ENCODE results near the gene CNIH1.
"Not testable (repeated sequence)": the region's sequence is repeated elsewhere in the genome, so short reads cannot be mapped to it uniquely, and the experiment has no call there.

Gene CNIH1

DNA sequence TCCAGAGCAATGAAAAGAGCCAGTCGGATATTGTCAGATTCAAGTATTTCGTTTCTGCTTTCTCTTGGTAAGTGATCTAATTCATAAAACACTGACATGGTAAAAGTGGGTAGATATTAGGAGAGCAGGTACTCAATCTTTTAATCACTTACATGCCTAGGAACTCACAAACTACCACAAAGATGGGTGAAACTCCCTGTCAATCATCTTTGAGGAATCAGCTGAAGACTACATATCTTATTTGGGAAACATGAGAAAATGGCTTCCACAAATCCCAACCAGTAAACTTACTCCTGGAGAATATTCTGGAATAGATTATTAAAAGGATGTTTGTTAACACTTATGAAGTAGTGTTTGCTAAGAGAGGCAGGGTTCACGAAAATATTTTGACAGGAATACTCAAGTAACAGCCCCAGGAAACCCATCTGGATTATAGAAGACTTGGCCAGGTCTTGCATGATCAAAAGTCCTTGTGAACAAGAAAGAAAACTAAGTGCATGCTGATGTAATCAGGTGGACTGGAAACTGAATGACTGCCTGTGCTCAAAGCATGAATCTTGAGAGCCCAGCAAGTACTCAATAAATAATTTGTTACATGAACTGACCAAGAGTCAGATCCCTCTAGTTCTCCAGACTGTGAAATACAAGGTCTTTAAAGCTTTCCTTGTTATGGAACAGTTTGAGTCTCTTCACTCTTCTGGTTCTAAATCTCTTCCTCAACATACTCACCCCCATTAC, 15.5 kb downstream of the CNIH1 start:
- no peak for DNase-seq

DNA sequence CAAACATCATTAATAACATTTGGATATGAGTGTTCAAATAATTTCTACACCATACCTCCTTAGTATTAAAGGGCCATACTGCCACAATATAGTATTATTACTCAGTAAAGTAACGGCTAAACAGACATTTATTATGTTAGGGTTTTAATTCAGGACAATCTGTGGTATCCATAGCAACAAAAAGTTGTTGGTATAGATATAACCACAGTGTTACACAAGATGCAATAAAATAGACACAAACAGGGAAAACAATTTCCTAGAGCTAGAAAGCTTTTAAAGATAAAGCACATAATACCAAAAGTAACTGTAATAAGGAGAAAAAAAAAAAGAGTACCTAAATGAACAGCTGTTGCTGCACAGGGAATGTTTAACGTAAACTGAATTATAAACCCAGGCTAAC, 16.1 kb downstream of the CNIH1 start:
- no peak for DNase-seq

DNA sequence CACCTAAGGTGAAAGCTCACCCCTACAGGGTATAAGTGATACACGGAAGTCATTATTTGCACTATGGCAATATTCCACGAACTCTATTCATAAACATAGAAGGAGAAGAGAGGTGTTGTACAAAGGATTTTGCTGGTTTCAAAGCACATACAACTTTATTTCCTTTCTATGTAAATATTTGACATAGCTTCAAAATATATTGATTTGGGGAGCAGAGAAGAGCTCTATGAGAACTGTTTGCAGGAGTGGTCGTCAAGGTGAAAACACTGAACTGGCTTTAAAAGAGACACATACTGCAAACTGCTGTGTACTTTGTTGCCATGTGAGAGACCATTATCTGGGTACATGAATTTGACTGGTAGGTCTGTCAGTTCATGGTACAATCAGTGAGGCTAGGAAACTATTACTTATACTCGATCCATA, 16.7 kb downstream of the CNIH1 start:
- DNase-seq: peak; percentile 88

DNA sequence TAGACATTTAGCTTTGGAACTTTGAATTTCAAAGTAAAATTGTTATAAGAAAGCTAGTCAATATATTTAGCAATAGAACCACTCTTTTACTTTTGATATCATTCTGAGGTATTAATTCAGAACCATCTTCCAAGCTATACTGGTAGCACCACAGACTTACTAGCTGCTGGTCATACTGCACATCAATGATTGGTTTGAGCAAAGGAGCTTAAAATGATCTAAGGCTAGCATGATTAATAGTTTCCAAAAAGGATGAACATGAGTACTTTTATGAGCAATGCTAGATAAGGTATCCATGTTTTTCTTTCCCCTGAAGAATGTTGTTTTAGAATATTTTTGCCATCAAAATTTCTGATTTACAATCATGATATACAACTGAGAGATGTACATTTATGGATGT, 17.2 kb downstream of the CNIH1 start:
- DNase-seq: no peak

DNA sequence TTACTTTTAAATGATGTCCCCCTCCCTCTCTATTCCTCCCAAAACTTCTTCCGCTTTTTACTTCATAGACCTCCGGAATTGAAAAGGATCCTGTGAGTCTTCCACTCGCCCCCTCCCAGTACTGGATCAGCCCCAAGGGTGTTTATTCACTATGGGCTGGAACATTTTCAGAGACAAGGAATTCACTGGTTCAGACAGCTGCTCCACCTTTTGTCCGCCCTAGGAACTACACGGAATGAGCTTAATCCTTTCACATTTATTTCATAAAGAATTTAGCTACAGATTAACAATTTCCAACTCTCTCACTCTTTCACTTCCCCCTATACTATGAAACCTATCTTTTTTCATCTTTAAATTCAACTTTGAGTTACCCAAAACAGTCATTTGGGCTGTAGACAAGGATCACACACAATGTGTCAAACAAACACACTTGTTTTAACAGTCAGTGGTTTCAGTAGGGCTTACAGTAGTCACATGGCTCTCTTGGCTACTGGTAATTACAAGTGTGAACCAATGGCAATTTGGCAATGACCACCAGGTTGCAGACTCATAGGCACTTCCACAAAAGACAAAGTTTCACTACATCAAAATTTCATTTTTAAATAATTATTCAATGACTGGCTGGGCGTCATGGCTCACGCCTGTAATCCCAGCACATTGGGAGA, 20.6 kb downstream of the CNIH1 start:
- no peak for DNase-seq

DNA sequence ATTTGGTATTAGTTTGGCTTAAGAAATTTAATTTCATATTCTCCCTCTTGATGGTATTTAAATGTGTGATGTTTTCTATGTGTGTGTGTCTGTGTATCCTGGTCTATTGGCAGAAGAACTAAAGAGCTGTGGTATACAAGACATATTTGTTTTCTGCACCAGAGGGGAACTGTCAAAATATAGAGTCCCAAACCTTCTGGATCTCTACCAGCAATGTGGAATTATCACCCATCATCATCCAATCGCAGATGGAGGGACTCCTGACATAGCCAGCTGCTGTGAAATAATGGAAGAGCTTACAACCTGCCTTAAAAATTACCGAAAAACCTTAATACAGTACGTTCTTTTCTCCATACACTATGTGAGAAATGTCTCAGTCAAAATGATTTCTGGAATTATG, 29.8 kb downstream of the CNIH1 start:
- DNase-seq: no peak

DNA sequence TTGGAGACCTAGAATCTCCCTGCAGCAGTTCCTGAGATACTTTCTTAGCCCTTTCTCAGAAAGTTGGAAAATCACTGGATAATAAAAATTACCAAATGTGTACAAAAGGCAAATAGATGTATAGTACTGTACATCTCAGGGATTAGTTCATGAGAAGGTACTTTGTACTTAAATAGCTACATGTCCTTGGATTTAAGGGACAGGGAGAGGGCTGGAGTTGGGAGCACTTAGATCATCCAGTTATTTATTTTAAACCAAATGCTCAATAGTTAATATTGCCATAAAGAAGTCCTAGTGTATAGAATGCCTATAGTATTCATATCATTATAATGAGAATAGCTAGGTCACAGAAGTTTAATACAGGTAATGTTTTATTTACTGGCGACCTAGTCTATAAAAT, 31.0 kb downstream of the CNIH1 start:
- no peak for DNase-seq

DNA sequence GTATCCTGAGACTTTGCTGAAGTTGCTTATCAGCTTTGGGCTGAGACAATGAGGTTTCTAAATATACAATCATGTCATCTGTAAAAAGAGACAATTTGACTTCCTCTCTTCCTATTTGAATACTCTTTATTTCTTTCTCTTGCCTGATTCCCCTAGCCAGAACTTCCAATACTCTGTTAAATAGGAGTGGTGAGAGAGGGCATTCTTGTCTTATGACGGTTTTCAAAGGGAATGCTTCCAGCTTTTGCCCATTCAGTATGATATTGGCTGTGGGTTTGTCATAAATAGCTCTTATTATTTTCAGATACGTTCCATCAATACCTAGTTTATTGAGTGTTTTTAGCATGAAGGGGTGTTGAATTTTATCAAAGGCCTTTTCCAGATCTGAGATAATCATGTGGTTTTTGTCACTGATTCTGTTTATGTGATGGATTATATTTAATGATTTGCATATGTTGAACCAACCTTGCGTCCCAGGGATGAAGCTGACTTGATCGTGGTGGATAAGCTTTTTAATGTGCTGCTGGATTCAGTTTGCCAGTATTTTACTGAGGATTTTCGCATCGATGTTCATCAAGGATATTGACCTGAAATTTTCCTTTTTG, 37.7 kb downstream of the CNIH1 start:
- DNase-seq: not testable (repeated sequence)

DNA sequence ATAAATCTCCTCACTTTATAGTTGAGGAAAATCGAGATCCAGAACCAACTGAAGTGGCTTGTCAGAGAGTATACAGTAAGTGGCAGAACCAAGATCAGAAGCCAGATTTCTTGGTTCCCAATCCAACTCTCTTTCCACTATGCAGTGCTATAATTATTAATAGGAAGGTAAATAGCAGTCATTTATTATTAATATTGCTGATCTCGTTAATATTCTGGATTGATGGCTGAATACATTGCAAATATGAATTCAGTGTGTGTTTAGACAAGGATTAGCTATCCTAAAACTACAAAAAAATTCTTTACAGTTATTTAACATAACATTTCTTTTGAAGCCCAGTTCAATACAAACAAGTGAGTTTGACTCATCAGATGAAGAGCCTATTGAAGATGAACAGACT, 41.6 kb downstream of the CNIH1 start:
- no peak for DNase-seq

DNA sequence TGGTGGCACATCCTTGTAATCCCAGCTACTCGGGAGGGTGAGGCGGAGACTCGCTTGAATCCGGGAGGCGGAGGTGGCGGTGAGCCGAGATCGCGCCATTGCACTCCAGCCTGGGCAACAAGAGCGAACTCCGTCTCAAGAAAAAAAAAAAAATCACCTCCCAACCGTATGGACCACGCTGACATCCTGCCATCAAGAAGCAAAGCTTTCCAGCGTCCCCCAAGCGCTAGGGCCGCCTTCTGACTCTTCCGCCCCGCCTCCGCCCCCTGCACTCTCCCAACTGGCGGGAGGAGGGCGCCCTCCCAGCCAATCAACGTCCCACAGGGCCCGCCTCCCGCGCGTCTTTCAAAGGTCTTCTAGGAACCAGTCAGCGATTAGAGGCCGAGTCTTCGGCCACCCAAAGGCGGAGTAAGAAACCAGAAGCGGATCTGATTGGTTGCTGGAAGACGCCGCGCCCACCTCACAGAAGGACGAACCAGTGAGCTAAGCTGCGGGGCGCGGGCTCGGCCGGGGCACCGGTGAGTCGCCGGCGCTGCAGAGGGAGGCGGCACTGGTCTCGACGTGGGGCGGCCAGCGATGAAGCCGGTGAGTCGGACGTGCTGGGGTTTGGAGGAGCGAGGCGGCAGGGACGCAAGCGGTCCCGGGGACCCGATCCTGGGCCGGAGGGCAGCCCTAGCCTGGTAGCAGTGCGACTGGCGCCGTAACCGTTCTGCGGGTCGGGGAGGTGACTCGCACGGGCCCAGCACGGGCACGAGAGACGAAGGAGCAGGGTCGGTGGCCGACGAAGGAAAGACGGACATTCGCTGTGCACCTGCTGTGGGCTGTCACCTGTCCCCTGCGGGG, 44.5 kb downstream of the CNIH1 start, which contains the start of gene CDKN3:
CDKN3 (plus strand) TSS at position 515 of the 843 bp plus-strand sequence; CDS start at position 577, 62 bp downstream.
- DNase-seq: peak; percentile 99

DNA sequence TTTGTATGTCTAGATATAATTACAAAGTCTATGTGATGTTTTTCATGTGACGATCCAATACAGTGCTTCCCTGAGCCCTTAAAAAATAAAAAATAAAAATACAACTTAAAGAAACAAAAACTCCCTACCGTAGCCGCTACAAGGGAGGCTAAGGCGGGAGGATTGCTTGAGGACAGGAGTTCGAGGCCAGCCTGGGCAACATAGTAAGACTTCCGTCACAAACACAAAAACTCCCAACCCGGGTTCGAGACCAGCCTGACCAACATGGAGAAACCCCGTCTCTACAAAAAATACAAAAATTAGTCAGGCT, 45.0 kb downstream of the CNIH1 start:
- DNase-seq: no peak

DNA sequence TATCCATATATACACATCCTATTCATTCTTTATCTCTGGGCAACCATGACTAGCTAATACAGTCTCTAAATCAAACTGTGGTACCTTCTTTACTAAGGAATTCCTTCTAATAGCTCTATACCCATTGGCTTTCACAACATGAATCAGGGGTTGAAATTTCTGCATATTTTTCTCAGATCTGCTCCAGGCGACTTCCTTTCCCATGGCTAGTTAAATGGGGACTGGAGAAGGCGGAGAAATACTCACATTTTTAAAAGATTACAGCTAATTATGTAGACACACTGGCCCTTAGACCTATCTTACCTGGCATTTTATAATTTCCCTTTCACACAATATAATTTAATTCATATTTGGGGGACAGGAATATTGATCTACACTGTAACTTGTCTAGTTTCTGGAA, 45.5 kb downstream of the CNIH1 start:
- no peak for DNase-seq

DNA sequence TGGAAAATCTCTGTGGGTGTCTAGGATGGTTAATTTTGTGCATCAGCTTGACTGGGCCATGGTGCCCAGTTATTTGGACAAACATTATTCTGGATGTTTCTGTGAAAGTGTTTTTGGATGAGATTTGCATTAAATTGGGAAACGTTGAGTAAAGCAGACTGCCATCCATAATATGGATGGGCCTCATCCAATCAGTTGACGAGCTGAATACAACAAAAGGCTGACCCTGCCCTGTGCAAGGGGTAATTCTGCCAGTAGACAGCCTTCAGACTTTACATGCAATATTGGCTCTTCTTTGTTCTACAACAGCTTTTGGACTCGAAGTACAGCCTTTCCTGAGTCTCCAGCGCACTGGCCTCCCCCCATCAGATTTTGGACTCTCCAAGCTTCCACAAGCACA, 45.9 kb downstream of the CNIH1 start:
- no peak for DNase-seq

DNA sequence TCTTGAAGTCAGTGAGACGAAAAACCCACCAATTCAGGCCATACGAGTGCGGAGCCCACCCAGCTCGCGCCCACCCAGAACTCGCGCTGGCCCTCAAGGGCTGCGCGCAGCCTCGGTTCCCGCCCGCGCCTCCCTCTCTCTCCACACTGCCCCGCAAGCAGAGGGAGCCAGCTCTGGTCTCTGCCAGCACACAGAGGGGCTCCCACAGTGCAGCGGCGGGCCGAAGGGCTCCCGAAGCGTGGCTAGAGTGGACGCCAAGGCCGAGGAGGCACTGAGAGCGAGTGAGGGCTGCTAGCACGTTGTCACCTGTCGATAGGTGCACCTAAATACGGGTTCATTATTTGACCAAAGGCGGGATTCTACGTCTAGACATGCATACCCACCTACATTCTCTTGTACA, 46.6 kb downstream of the CNIH1 start:
- DNase-seq: no peak

DNA sequence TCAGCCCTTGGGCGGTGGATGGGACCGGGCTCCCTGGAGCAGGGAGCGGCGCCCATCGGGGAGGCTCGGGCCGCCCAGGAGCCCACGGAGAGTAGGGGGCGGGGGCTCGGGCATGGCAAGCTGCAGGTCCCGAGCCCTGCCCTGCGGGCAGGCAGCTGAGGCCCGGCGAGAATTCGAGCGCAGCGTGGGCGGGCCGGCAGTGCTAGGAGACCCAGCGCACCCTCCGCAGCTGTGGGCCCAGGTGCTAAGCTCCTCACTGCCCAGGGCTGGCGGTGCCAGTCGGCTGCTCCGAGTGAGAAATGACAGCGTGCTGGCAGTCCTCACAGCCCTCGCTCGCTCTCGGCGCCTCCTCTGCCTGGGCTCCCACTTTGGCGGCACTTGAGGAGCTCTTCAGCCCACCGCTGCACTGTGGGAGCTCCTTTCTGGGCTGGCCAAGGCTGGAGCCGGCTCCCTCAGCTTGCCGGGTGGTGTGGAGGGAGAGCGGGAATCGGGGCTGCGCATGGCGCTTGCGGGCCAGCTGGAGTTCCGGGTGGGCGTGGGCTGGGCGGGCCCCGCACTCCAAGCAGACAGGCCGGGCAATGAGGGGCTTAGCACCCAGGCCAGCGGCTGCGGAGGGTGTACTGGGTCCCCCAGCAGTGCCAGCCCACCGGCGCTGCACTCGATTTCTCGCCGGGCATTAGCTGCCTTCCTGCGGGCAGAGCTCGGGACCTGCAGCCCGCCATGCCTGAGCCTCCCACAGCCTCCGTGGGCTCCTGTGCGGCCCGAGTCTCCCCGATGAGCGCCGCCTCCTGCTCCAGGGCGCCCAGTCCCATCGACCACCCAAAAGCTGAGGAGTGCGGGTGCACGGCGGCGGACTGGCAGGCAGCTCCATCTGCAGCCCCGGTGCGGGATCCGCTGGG, 47.9 kb downstream of the CNIH1 start:
- not testable (repeated sequence) for DNase-seq

DNA sequence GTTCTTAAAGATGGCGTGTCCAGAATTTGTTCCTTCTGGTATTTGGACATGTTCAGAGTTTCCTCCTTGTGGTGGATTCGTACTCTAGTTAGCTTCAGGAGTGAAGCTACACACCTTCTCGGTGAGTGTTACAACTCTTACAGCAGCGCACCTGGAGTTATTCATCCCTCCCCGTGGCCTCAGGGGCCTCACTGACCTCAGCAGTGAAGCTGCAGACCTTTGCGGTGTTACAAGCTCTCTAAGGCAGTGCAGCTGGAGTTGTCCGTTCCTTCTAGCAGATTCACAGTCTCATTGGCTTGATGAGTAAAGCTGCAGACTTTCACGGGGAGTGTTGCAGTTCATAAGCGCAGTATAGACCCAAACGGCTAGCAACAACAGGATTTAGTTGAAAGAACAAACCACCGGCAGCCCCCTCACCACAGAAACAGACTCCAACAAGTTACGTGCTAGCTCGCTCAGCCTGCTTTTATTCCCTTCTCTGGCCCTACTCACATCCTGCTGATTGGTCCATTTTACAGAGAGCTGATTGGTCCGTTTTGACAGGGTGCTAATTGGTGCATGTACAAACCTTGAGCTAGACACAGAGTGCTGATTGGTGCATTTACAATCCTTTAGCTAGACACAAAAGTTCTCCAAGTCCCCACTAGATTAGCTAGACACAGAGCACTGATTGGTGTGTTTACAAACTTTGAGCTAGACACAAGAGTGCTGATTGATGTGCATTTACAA, 48.9 kb downstream of the CNIH1 start:
- no peak for DNase-seq

DNA sequence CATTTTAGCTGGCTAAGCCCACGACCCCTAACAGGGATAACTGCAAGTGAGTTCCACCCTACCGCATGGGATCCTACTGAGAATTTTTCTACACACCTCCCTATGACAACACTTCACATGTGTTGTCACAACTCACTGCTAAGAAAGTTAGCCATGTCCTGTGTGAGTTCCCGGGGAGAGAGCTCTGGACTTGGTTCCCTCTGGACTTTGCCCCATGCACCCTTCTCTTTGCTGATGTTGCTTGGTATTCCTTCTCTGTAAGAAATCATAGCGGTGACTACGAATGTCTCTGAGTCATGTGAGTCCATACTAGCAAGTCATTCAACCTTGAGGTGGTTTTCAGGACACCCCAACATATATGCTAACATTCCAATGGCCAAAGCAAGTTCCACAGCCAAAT, 53.8 kb downstream of the CNIH1 start:
- no peak for DNase-seq

DNA sequence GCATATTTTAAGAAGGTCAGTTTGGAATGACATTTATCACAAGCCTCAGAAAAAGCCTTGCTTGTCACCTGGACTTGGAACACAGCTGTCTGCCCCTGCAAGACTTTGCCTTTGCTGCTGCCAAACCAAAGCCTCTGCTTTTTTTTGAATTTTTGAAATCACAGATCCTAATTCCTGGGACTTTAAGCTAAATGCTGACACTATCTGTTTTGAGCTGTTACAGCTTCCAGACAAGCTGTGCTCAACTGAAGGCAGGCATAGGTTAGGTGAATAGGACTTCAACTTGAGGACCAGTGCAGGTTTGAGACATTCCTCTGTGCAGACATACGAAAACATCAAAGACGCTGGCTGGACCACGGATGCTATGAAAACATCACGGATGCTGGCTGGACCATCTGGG, 55.6 kb downstream of the CNIH1 start:
- DNase-seq: no peak

DNA sequence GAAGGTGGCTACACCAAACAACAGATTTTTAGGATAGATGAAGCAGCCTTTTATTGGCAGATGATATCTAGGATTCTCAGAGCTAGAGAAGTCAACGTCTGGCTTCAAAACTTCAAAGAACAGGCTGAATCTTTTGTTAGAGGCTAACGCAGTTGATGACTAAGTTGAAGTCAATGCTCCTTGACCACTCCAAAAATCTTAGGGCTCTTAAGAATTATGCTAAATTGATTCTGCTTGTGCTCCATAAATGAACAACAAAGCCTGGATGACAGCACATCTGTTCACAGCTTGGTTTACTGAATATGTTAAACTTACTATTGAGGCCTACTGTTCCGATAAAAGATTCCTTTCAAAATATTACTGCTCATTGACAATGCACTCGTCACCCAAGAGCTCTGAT, 57.3 kb downstream of the CNIH1 start:
- no peak for DNase-seq

DNA sequence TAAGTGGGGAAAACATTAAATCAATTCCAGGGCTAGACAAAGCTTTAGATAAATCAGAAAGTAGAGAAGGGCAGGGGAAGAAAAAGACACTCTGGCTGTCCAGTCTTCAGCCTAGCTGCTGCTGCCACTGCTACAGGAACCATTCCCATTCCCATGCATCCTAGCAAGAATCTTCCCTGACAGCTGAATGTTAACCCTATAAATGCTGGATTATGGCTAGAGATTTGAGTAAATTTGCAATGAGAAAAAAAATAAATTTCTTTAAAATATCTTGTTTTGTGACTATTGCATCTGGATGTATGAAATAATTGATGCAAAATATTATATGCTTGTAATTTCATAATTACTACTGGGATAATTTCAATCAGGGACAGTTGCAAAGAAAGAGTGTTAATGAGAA, 59.4 kb downstream of the CNIH1 start:
- DNase-seq: no peak

DNA sequence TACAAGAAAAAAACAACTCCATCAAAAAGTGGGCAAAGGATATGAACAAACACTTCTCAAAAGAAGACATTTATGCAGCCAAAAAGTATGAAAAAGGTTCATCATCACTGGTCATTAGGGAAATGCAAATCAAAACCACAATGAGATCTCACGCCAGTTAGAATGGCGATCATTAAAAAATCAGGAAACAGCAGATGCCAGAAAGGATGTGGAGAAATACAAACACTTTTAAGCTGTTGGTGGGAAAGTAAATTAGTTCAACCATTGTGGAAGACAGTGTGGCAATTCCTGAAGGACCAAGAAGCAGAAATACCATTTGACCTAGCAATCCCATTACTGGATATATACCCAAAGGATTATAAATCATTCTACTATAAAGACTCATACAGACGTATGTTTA, 60.6 kb downstream of the CNIH1 start:
- DNase-seq: not testable (repeated sequence)

DNA sequence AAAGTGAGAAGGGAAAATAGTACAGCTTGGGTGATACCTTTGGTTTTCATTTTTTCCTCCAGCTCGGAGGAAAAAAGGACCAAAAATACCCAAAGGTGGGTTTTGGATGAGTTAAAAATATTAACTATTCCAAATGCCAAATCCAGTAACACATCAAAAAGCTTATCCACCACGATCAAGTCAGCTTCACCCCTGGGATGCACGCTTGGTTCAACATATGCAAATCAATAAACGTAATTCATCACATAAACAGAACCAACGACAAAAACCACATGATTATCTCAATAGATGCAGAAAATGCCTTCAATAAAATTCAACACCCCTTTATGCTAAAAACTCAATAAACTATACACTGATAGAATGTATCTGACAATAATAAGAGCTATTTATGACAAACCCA, 62.3 kb downstream of the CNIH1 start:
- not testable (repeated sequence) for DNase-seq

Data from DMS153 (cell line).